Measurements from ENCODE around the gene DDX1. TPM values are rescaled to one million over a fixed set of nuclear protein-coding genes. Genes with fewer than 3 reads are reported as not detected.

The DDX1 gene
- total and polyA plus RNA-seq, 9 of the 15 experiments (the other 6 are each of a cell fraction or from before 2014, with no cell fraction given): 116 to 277 (median 232) TPM

DNA sequence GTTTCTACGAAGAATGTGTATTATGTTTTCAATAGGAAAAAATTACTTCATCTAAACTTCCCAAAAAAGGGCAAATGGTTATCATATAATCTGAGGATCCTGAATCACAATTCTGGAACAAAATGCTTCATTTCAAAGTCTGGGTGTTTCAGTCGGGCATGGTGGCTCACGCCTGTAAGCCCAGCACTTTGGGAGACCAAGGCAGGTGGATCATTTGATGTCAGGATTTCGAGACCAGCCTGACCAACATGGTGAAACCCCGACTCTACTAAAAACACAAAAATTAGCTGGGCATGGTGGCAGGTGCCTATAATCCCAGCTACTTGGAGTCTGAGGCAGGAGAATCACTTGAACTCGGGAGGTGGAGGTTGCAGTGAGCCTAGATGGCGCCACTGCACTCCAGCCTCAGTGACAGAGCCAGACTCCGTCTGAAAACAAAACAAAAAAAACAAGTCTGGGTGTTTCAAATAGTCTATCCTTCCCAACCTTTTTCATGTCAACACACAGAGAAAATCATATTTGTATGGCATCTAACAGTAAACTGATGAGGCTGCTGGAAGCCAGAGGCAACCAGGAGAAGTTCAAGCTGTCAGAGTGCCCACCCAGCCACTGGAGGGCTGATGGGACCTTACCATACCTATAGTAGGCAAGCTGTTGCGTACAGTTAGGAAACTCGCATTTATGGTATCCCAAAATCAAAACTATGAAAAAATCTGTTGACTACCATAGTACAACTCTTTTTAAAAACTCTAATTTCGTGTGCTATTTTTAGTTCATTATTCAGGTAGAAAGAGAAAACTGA lies 45.2 kb upstream of the DDX1 start:
- BruUV-seq (replicated peaks): no TSS peak
- H3K27me3 ChIP-seq (ENCODE audit: control insufficient read depth in 2 of 2, insufficient read depth in 2 of 2, low read length in 2 of 2): no peaks in the 10 kb centered on the region
- in situ Hi-C loops (cut with MboI) (no loop called here), intact Hi-C loops (cut with micrococcal nuclease) (loop anchor here (1.0 kb wide), 1 partner anchor 31 kb away; no protein-coding TSS in a partner anchor)
- ATAC-seq (peak; percentile 75), DNase-seq (ENCODE audit: extremely low read depth in 1 of 4, low spot score in 3 of 4) (peak in 1 of 4 experiments; percentile 52), FAIRE-seq (peak; percentile 60)
- H3K36me3 ChIP-seq (ENCODE audit: control insufficient read depth, insufficient read depth, low read length): peaks cover 76% of the 10 kb centered on the region
- POLR2A ChIA-PET: interaction anchor here (0.6 to 2.6 kb wide), 7 partner anchors 8 to 67 kb away, joined by 3 to 14 read pairs (median 3); partner anchors contain the start of gene NBAS
- H3K4me1 ChIP-seq (replicated peaks in 1 of 2; ENCODE audit: control insufficient read depth in 2 of 2, insufficient read depth in 2 of 2, low read length in 2 of 2): peaks cover 0 to 7% of the 10 kb centered on the region in 2 experiments; a peak in 2 of 5 replicates
- H4K20me1 ChIP-seq (replicated peaks; ENCODE audit: control insufficient read depth, insufficient read depth, low read length): no peaks in the 10 kb centered on the region
- peaks cover 2% of the 10 kb centered on the region; the same call in 1 of the 2 replicates for H3K9me3 ChIP-seq (replicated peaks; ENCODE audit: control insufficient read depth, insufficient read depth, low read depth, low read length)
- H3K4me2 ChIP-seq (ENCODE audit: insufficient read depth, low read length): peak overlapping the region; percentile 34; the same call in 1 of the 2 replicates
- 42% methylated on average over 11 of the region's 11 CpGs for WGBS (ENCODE audit: insufficient coverage, low coverage, missing lambda C conversion rate)
- no peaks in the 10 kb centered on the region for H3K9me1 ChIP-seq (ENCODE audit: control insufficient read depth, insufficient read depth, low read length)
- H3K9ac ChIP-seq (ENCODE audit: insufficient read depth in 1 of 2, low read depth in 2 of 2, low read length in 2 of 2): no peak overlapping the region; a peak in 2 of 4 replicates
- no peak overlapping the region for H3K27ac ChIP-seq (ENCODE audit: extremely low read depth, low read depth, low read length)
- peak overlapping the region; percentile 59; the same call in 1 of the 2 replicates for H2AFZ ChIP-seq (ENCODE audit: low read depth, low read length)
- no peak overlapping the region for H3K4me3 ChIP-seq
- peaks cover 64% of the 10 kb centered on the region for H3K79me2 ChIP-seq (ENCODE audit: control insufficient read depth, insufficient read depth, low read length)
- CTCF ChIA-PET (ENCODE audit: low intra/inter-chr PET ratio): interaction anchor here (0.6 kb wide), 1 partner anchor 79 kb away, joined by 3 read pairs; no protein-coding TSS in a partner anchor
- TF ChIP-seq, protein P1, sequence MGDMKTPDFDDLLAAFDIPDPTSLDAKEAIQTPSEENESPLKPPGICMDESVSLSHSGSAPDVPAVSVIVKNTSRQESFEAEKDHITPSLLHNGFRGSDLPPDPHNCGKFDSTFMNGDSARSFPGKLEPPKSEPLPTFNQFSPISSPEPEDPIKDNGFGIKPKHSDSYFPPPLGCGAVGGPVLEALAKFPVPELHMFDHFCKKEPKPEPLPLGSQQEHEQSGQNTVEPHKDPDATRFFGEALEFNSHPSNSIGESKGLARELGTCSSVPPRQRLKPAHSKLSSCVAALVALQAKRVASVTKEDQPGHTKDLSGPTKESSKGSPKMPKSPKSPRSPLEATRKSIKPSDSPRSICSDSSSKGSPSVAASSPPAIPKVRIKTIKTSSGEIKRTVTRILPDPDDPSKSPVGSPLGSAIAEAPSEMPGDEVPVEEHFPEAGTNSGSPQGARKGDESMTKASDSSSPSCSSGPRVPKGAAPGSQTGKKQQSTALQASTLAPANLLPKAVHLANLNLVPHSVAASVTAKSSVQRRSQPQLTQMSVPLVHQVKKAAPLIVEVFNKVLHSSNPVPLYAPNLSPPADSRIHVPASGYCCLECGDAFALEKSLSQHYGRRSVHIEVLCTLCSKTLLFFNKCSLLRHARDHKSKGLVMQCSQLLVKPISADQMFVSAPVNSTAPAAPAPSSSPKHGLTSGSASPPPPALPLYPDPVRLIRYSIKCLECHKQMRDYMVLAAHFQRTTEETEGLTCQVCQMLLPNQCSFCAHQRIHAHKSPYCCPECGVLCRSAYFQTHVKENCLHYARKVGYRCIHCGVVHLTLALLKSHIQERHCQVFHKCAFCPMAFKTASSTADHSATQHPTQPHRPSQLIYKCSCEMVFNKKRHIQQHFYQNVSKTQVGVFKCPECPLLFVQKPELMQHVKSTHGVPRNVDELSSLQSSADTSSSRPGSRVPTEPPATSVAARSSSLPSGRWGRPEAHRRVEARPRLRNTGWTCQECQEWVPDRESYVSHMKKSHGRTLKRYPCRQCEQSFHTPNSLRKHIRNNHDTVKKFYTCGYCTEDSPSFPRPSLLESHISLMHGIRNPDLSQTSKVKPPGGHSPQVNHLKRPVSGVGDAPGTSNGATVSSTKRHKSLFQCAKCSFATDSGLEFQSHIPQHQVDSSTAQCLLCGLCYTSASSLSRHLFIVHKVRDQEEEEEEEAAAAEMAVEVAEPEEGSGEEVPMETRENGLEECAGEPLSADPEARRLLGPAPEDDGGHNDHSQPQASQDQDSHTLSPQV (IDR thresholded peaks at IDR 0.05): peak; percentile 71
- TF ChIP-seq FOXA1 (IDR thresholded peaks at IDR 0.05; ENCODE audit: borderline replicate concordance) (no peak), ZNF253 (CRISPR knock-in tag; conservative IDR thresholded peaks at IDR 0.05) (no peak), RBFOX2 (IDR thresholded peaks at IDR 0.05; ENCODE audit: low read depth, low read length) (peak; percentile 14; the same call in 1 of the 2 replicates), POLR3G (IDR thresholded peaks at IDR 0.05; ENCODE audit: extremely low read depth, insufficient read length, insufficient replicate concordance) (no peak), HDGF (IDR thresholded peaks at IDR 0.05) (no peak), ATF7 (IDR thresholded peaks at IDR 0.05) (no peak), ZBTB8A (IDR thresholded peaks at IDR 0.05; ENCODE audit: partially characterized antibody) (no peak), ELF4 (CRISPR knock-in tag; IDR thresholded peaks at IDR 0.05) (no peak), CC2D1A (IDR thresholded peaks at IDR 0.05) (0 out of 2 replicates have a peak, but pooled peaks have one; percentile 51), HMG20B (CRISPR knock-in tag; IDR thresholded peaks at IDR 0.05) (no peak), SMAD4 (CRISPR knock-in tag; conservative IDR thresholded peaks at IDR 0.05) (peak; percentile 50; the same call in 1 of the 2 replicates), CXXC5 (CRISPR knock-in tag; IDR thresholded peaks at IDR 0.05) (0 out of 2 replicates have a peak, but pooled peaks have one; percentile 36), PATZ1 (CRISPR knock-in tag; IDR thresholded peaks at IDR 0.05; ENCODE audit: borderline replicate concordance) (no peak), CCAR2 (IDR thresholded peaks at IDR 0.05; ENCODE audit: low read depth, low read length) (no peak), TFAM (CRISPR knock-in tag; conservative IDR thresholded peaks at IDR 0.05) (no peak), GABPB2 (CRISPR knock-in tag; conservative IDR thresholded peaks at IDR 0.05) (no peak)

Data from K562 (cell line).